HG03565 (cell line): ENCODE measurements around the gene TRAF3IP3.
A peak's percentile ranks its signal among the peaks of the same experiment; 100 is the strongest.

Experiments used
- ATAC-seq: cut with Tn5 transposase; IDR thresholded peaks from one replicate; pipeline ENCODE4 v1.9.1; 2021; ENCODE audit warnings: mild to moderate bottlenecking, moderate library complexity; ENCODE audit not compliant: unreplicated experiment

Gene TRAF3IP3

GRCh38 chr1:209823143-209824041 is 67.5 kb downstream of the TRAF3IP3 start:
- ATAC-seq: no peak

GRCh38 chr1:209825591-209826434 is 70.0 kb downstream of the TRAF3IP3 start:
- ATAC-seq: no peak

- ATAC-seq: peak; percentile 88
Measured at GRCh38 chr1:209827384-209828262, 71.8 kb downstream of the TRAF3IP3 start, which contains the start of gene UTP25. UTP25 (plus strand) TSS chr1:209827972; CDS start chr1:209828064, 92 bp downstream.

GRCh38 chr1:209829716-209830115 is 73.9 kb downstream of the TRAF3IP3 start:
- ATAC-seq: no peak

DNA sequence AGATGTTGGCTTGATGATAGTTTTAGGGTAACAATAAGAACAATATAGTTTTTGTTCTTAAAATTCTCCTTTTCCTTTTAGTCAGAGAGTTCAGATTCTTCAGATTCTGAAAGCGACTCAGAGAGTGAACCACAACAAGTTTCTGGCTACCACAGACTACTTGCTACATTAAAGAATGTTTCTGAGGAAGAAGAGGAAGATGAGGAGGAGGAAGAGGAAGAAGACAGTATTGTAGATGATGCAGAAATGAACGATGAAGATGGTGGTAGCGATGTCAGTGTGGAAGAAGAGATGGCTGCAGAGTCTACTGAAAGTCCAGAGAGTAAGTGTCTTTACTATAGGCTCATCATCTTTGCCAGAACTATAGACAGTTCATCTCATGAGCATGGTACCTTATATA is 74.9 kb downstream of the TRAF3IP3 start:
- no peak for ATAC-seq

- no peak for ATAC-seq
Measured at GRCh38 chr1:209831615-209832014, 75.8 kb downstream of the TRAF3IP3 start.
